MV-4-11 (cell line): ENCODE measurements around the gene CMPK2.

Experiments
- DNase-seq: peaks from one replicate; lab custom pipeline; 2025; lab: John Stamatoyannopoulos, UW

CMPK2 gene

DNA sequence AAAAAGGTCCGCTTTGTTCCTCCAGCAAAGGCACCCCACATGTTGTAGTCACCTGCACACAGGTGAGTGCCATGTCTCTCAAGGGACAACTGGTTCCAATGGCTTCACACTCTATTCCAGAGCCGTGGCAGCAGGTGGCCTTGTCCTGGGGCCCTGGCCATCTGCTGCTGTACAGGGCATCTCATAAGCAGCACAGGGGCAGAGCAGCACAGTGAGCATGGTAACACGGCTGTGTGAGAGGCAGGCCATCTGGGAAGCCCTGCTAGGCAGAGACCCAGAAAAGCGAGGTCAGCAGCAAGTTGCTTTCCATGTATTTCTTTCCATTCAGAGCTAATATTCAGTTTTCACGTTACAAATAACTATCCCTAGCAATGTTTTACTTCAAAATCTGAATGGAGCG lies 54.7 kb downstream of the CMPK2 start:
- DNase-seq, result no peak

DNA sequence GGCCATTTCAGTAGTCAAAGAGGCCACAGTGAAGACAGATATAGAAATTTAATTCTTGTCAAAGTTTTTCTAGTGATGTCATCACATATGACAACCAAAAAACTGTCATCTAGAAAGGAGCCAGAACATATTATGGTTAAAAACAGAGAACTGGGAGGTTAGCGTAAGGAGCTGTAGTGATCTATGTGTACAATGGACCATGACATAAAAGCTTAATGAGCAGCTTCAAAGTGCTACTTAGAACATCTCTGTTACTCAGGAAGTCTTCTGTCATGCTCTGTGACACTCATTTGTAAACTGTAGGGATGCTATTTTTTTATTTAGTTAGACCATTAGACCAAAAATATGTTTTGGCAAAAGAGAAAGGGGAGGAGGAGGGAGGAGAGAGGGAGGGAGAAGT lies 57.3 kb downstream of the CMPK2 start:
- no peak for DNase-seq

DNA sequence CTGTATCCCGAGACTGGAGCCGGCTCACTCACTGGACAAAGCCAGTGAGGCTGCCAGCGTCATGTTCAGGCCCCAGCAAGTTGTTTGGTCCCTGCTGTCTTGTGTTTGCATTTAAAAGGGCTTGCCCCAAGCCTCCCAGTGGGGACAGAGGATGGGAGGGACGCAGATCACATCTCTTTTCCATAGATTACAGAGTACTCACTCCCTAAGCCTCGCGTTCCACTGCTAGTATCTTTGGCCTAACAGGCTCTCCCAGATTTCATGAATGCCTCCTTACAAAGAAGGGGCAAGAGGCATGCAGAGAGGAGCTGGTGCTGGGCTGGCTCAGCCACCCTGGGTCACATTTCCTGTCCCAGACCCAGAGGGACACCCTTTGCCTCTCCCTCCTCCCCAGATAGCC lies 59.1 kb downstream of the CMPK2 start:
- DNase-seq, result no peak

DNA sequence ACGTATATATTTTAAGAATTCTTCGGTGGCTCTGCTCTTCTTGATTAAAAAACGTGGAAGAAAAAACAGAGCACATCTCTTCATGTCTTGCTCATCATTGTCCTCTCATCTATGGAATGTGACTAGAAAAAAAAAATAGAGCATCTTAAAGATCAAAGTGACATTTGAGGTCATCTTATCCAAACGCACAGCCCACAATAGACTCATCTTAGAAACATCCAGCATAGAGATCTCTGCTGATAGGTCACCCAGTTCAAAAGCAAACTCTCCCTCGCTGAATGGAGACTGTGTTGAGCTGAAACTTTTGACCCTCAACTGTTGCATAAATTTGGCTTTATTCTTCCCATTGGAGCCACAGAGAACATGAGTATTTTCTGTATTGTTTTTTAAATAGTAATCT lies 65.2 kb downstream of the CMPK2 start:
- DNase-seq, result no peak
